Lower leg skin (tissue), 3 donors: ENCODE results near the gene QRFPR.

Source experiments
- CTCF ChIP-seq, 3 donors: fragments of 450-650 bp; IDR thresholded peaks; one replicate each; pipeline ENCODE4 v1.5.1; 2016; ENCODE audit warnings: antibody characterized with exemption in 3 of 3, mild to moderate bottlenecking in 3 of 3, moderate library complexity in 2 of 3
- POLR2A ChIP-seq, 2 donors: fragments of 450-650 bp; IDR thresholded peaks; one replicate each; pipeline ENCODE4 v1.6.1; 2016 to 2017; ENCODE audit warnings: antibody characterized with exemption in 2 of 2, mild to moderate bottlenecking in 1 of 2, moderate library complexity in 1 of 2

- TF ChIP-seq CTCF (IDR thresholded peaks at IDR 0.05) (no peak), POLR2A (IDR thresholded peaks at IDR 0.05) (no peak)
Observed at GRCh38 chr4:121344098-121344497, 36.7 kb downstream of the QRFPR start.
